H1 (cell line): ENCODE measurements around the gene CNOT6L.

Experiments
- EGR1 ChIP-seq: IDR thresholded peaks from 2 replicates; pipeline ENCODE4 v1.6.1; 2011; ENCODE audit warnings: low read depth, low read length, borderline replicate concordance
- EZH2 ChIP-seq: fragments of 200-600 bp; sonication (generic); IDR thresholded peaks from 2 replicates; pipeline ENCODE4 v1.7.1; 2012; ENCODE audit warnings: low read depth, mild to moderate bottlenecking, moderate library complexity, low read length, inconsistent platforms; ENCODE audit not compliant: severe bottlenecking
- HDAC2 ChIP-seq, 2 experiments: fragments of 300-600 bp in 1 of 2; sonication (generic) in 1 of 2; IDR thresholded peaks; 2 replicates each; pipeline ENCODE4 v1.6.1; 2011 to 2012; ENCODE audit warnings: low read depth in 2 of 2, low read length in 2 of 2, mild to moderate bottlenecking in 2 of 2, moderate library complexity in 2 of 2, borderline replicate concordance in 1 of 2, inconsistent platforms in 1 of 2
- POLR2A ChIP-seq, 2 experiments: IDR thresholded peaks; 1 replicate in 1 of 2; 2 replicates in 1 of 2; pipeline ENCODE4 v1.6.1; 2011; ENCODE audit warnings: low read depth in 2 of 2, low read length in 2 of 2, mild to moderate bottlenecking in 2 of 2; ENCODE audit errors: control extremely low read depth in 1 of 2
- POLR2AphosphoS5 ChIP-seq: IDR thresholded peaks from 2 replicates; pipeline ENCODE4 v1.6.1; 2011; ENCODE audit warnings: low read depth, low read length
- RAD21 ChIP-seq, 2 experiments: IDR thresholded peaks in 1 of 2; conservative IDR thresholded peaks in 1 of 2; 2 replicates each; pipeline ENCODE4 v1.6.1; 2011; ENCODE audit warnings: low read depth in 2 of 2, low read length in 2 of 2, improper control_type of control experiment in 1 of 2, inconsistent platforms in 1 of 2, mild to moderate bottlenecking in 1 of 2, moderate library complexity in 1 of 2
- SP1 ChIP-seq: IDR thresholded peaks from 2 replicates; pipeline ENCODE4 v1.6.1; 2011; ENCODE audit warnings: low read depth, low read length
- TBP ChIP-seq: IDR thresholded peaks from 2 replicates; pipeline ENCODE4 v1.6.1; 2011; ENCODE audit warnings: low read depth, low read length, improper control_type of control experiment
- TF ChIP-seq, protein P1 (sequence below), 3 experiments: IDR thresholded peaks; 1 replicate in 2 of 3; 2 replicates in 1 of 3; pipeline versions ENCODE4 v1.5.1 to v1.6.1; 2011; ENCODE audit warnings: low read length in 3 of 3, mild to moderate bottlenecking in 3 of 3, inconsistent platforms in 2 of 3, low read depth in 1 of 3, moderate library complexity in 1 of 3; ENCODE audit not compliant: insufficient read depth in 1 of 3; ENCODE audit errors: control extremely low read depth in 1 of 3

DNA sequence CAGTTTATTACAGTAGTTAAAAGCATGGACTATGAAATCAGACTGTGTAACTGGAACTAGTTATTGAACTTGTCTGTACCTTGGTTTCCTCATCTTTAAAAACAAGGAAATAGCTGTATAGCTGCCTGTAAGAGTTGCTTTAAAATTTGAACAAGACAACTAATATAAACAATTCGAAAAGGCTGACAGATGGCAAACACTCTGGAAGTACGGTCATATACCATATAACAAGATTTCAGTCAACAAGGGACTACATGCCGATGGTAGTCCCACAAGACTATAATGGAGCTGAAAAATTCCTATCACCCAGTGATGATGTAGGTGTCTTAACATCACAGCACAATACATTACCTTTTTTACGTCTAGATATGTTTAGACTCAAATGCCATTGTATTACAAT, 78.7 kb downstream of the CNOT6L start:
- TF ChIP-seq EZH2 = no peak
- TF ChIP-seq, protein P1, sequence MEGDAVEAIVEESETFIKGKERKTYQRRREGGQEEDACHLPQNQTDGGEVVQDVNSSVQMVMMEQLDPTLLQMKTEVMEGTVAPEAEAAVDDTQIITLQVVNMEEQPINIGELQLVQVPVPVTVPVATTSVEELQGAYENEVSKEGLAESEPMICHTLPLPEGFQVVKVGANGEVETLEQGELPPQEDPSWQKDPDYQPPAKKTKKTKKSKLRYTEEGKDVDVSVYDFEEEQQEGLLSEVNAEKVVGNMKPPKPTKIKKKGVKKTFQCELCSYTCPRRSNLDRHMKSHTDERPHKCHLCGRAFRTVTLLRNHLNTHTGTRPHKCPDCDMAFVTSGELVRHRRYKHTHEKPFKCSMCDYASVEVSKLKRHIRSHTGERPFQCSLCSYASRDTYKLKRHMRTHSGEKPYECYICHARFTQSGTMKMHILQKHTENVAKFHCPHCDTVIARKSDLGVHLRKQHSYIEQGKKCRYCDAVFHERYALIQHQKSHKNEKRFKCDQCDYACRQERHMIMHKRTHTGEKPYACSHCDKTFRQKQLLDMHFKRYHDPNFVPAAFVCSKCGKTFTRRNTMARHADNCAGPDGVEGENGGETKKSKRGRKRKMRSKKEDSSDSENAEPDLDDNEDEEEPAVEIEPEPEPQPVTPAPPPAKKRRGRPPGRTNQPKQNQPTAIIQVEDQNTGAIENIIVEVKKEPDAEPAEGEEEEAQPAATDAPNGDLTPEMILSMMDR (IDR thresholded peaks at IDR 0.05; ENCODE audit: control extremely low read depth in 1 of 3, insufficient read depth in 1 of 3, low read depth in 1 of 3, low read length in 3 of 3) = no peak
- no peak for TF ChIP-seq POLR2A (IDR thresholded peaks at IDR 0.05; ENCODE audit: control extremely low read depth in 1 of 2, low read depth in 2 of 2, low read length in 2 of 2)
- TF ChIP-seq SP1 = no peak
- no peak for TF ChIP-seq EGR1
- no peak for TF ChIP-seq TBP
- TF ChIP-seq RAD21 (IDR thresholded peaks at IDR 0.05 in 1 of 2, conservative IDR thresholded peaks at IDR 0.05 in 1 of 2; ENCODE audit: low read depth in 2 of 2, low read length in 2 of 2) = no peak
- TF ChIP-seq POLR2AphosphoS5 = no peak
- no peak for TF ChIP-seq HDAC2 (IDR thresholded peaks at IDR 0.05; ENCODE audit: borderline replicate concordance in 1 of 2, low read depth in 2 of 2, low read length in 2 of 2)
